Vagina (tissue), 2 donors: Measurements from ENCODE around the gene GNG7.

Experiments
- CTCF ChIP-seq, 3 experiments: fragments of 450-650 bp in 2 of 3; fragments of 200-600 bp in 1 of 3; sonication (generic) in 1 of 3; IDR thresholded peaks; one replicate each; pipeline ENCODE4 v1.5.1; 2017 to 2019; ENCODE audit warnings: antibody characterized with exemption in 3 of 3, mild to moderate bottlenecking in 2 of 3, moderate library complexity in 2 of 3
- POLR2A ChIP-seq, 2 donors: fragments of 450-650 bp; IDR thresholded peaks; one replicate each; pipeline ENCODE4 v1.6.1; 2017; ENCODE audit warnings: antibody characterized with exemption in 2 of 2, mild to moderate bottlenecking in 2 of 2, moderate library complexity in 2 of 2
- POLR2AphosphoS5 ChIP-seq, 2 donors: sonication (generic); formaldehyde crosslinking; IDR thresholded peaks; one replicate each; pipeline ENCODE4 v1.9.0; 2017; ENCODE audit warnings: antibody characterized with exemption in 2 of 2, mild to moderate bottlenecking in 2 of 2, low read depth in 1 of 2; ENCODE audit not compliant: insufficient read depth in 1 of 2

- TF ChIP-seq CTCF (IDR thresholded peaks at IDR 0.05) (no peak), POLR2AphosphoS5 (IDR thresholded peaks at IDR 0.05; ENCODE audit: insufficient read depth in 1 of 2, low read depth in 1 of 2) (no peak), POLR2A (IDR thresholded peaks at IDR 0.05) (no peak)
Measured at GRCh38 chr19:2519482-2519881, 183.0 kb downstream of the GNG7 start.
